ENCODE data around the gene MAP6. TPM values are rescaled to one million over a fixed set of nuclear protein-coding genes. Genes with fewer than 3 reads are reported as not detected.

The MAP6 gene
- total RNA-seq, 1 experiment from 2014 or later: not detected

GRCh38 chr11:75568616-75569219, 100.1 kb downstream of the MAP6 start (continued):
- TF ChIP-seq YY1 (IDR thresholded peaks at IDR 0.05; ENCODE audit: extremely low read depth, insufficient replicate concordance, low read depth, low read length) (no peak), EZH2phosphoT487 (IDR thresholded peaks at IDR 0.05; ENCODE audit: borderline replicate concordance) (no peak), ZBTB33 (IDR thresholded peaks at IDR 0.05; ENCODE audit: extremely low read depth, insufficient replicate concordance, low read length) (no peak)

GRCh38 chr11:75567971-75568370, 100.9 kb downstream of the MAP6 start:
- CTCF ChIA-PET: no interaction called here
- H3K9me3 ChIP-seq (ENCODE audit: control insufficient read depth in 1 of 2, insufficient read depth in 1 of 2, low read depth in 1 of 2, low read length in 2 of 2): no peaks in the 10 kb centered on the region
- peaks cover 33 to 58% of the 10 kb centered on the region in 2 experiments for H3K36me3 ChIP-seq (ENCODE audit: control insufficient read depth in 1 of 2, insufficient read depth in 2 of 2, low read length in 2 of 2)
- ATAC-seq: no peak
- no peak overlapping the region for H2AFZ ChIP-seq (ENCODE audit: low read depth, low read length, poor library complexity, severe bottlenecking)
- POLR2A ChIA-PET: no interaction called here
- H3K4me3 ChIP-seq (replicated peaks in 1 of 2; ENCODE audit: low read depth in 1 of 2, low read length in 2 of 2): no peak overlapping the region
- RAD21 ChIA-PET (ENCODE audit: low non-redundant PET in 1 of 2, low total read pairs in 2 of 2, uncharacterized antibody in 2 of 2, unreplicated experiment in 2 of 2): no interaction called here
- no peak for DNase-seq (ENCODE audit: low read depth, low spot score)
- intact Hi-C loops (cut with micrococcal nuclease): no loop called here
- peaks cover 14 to 30% of the 10 kb centered on the region in 2 experiments for H3K4me1 ChIP-seq (ENCODE audit: control insufficient read depth in 1 of 2, insufficient read depth in 2 of 2, low read length in 2 of 2)
- no peak overlapping the region for H3K4me2 ChIP-seq (ENCODE audit: low read length)
- no peak overlapping the region for H3K27ac ChIP-seq (ENCODE audit: low read depth, low read length)
- H3K79me2 ChIP-seq (ENCODE audit: insufficient read depth, low read length): peaks cover 45% of the 10 kb centered on the region
- no peaks in the 10 kb centered on the region for H3K27me3 ChIP-seq (ENCODE audit: insufficient read depth, low read length)
- no peak overlapping the region for H3K9ac ChIP-seq (ENCODE audit: low read length)
- BruUV-seq (replicated peaks): no TSS peak
- H3K9me2 ChIP-seq (ENCODE audit: insufficient read depth): no peaks in the 10 kb centered on the region
- no peak for TF ChIP-seq POLR2A (IDR thresholded peaks at IDR 0.05; ENCODE audit: borderline replicate concordance, extremely low read depth, insufficient read depth, insufficient read length)
- H4K20me1 ChIP-seq (ENCODE audit: insufficient read depth): no peaks in the 10 kb centered on the region
